Choroid plexus epithelial cell (primary cell): ENCODE data around the gene AKAP7.
A peak's percentile ranks its signal among the peaks of the same experiment; 100 is the strongest.

ENCODE experiments used
- DNase-seq: peaks from one replicate; pipeline ENCODE4 v3.0.0-alpha.2; 2010; ENCODE audit warnings: low read depth
- H3K4me3 ChIP-seq: 2 replicates; pipeline ENCODE4 v1.5.1; 2011; ENCODE audit warnings: low read depth, mild to moderate bottlenecking, control low read depth, low read length, moderate library complexity
- CTCF ChIP-seq: conservative IDR thresholded peaks from 2 replicates; pipeline ENCODE4 v1.5.1; 2011; ENCODE audit warnings: low read depth, mild to moderate bottlenecking, control low read depth, inconsistent platforms, low read length, moderate library complexity

Gene AKAP7

GRCh38 chr6:131197716-131198115 is 62.4 kb downstream of the AKAP7 start:
- no peak overlapping the region for H3K4me3 ChIP-seq
- DNase-seq = no peak
- TF ChIP-seq CTCF = no peak

GRCh38 chr6:131199568-131200272 is 64.5 kb downstream of the AKAP7 start:
- DNase-seq = peak; percentile 92
- no peak overlapping the region for H3K4me3 ChIP-seq
- TF ChIP-seq CTCF = peak; percentile 95

- peak; percentile 28 for TF ChIP-seq CTCF
- peak; percentile 39 for DNase-seq
- no peak overlapping the region for H3K4me3 ChIP-seq
These were observed 70.4 kb downstream of the AKAP7 start for GRCh38 chr6:131205481-131206244.

- H3K4me3 ChIP-seq = no peak overlapping the region
- DNase-seq = no peak
- TF ChIP-seq CTCF = no peak
These were observed 71.4 kb downstream of the AKAP7 start for GRCh38 chr6:131206463-131207251.

GRCh38 chr6:131208787-131209186 is 73.5 kb downstream of the AKAP7 start:
- no peak for TF ChIP-seq CTCF
- DNase-seq = no peak

GRCh38 chr6:131210469-131210868 is 75.2 kb downstream of the AKAP7 start:
- H3K4me3 ChIP-seq = no peak overlapping the region
- no peak for DNase-seq
- no peak for TF ChIP-seq CTCF

More at GRCh38 chr6:131208787-131209186, 73.5 kb downstream of the AKAP7 start:
- H3K4me3 ChIP-seq = no peak overlapping the region
